GM11168 (cell line): ENCODE results near the gene ADO.

Experiments
- in situ Hi-C: fragments of 300-500 bp; cut with MboI; formaldehyde crosslinking; loops from one replicate; pipeline ENCODE4 v1.12.0; 2022; ENCODE audit warnings: low sequenced_read_pairs; ENCODE audit not compliant: unreplicated experiment

The ADO gene

GRCh38 chr10:62790571-62790970 lies 13.9 kb upstream of the ADO start:
- in situ Hi-C loops = no loop called here

- in situ Hi-C loops = no loop called here
These were observed 12.3 kb upstream of the ADO start for GRCh38 chr10:62792261-62792660.

DNA sequence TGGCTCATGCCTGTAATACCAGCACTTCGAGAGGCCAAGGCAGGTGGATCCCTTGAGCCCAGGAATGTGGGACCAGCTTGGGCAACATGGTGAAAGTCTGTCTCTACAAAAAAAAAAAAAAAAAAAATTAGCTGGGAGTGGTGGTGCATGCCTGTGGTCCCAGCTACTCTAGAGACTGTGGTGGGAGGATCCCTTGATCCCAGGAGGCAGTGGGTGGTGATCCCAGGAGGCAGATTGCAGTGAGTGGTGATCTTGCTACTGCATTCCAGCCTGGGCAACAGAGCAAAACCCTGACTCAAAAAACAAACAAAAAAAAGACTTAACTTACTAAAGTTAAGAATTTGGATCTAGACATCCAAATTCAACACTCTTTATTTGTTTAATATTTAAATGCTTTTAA lies 10.2 kb upstream of the ADO start:
- in situ Hi-C loops = no loop called here

DNA sequence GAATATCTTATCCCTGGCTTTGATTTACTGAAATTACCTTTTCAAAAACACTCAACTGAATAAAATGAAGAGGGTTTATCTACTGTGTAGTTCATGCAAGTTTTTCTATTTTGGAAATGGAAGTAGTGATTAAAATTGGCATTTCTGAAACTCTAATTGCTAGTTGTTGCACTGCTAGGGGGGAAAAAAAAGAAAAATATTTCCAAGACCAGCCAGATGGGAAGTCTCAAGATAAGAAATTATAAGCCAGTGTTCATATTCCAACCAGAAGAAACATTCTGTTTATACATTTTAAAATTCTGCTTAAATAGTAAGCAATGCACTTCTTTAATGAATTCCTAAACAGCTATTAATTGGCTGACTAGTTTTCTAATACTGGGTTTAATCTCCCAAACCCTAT lies 9.4 kb upstream of the ADO start:
- in situ Hi-C loops = no loop called here

GRCh38 chr10:62795762-62796161 lies 8.8 kb upstream of the ADO start:
- in situ Hi-C loops = no loop called here

- in situ Hi-C loops = no loop called here
These were observed 7.6 kb upstream of the ADO start for GRCh38 chr10:62796896-62797295.

- in situ Hi-C loops = no loop called here
These were observed 2.6 kb upstream of the ADO start for GRCh38 chr10:62801871-62802270.

DNA sequence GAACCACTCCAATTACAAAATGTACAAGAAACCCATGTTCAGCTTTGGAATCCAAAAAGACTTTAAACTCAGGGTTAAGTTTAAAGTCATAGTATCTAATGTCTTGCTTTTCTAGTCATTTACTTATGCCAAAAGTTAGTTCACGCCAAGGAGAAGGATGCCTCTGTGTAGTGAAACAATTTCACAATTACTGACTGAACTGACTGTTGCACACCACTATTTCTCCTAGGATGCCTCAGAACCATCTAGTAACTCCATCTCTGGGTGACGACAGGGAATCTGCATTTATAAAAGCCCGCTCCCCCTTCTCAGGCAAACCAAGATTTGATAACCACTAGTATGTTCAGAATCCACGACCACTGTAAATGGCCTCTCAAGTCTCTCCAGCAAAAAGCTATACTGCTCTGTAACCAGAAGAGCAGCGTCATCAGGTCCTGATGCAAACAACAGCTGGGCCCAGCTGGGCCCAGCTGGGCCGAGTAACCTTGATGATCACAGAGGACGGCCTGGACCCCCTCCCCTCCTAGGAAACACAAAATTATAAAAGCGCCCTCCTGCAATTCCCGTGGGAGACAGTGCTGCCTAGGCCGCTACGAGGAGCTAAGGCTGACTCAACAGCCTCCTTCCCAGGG lies 680 bp upstream of the ADO start:
- in situ Hi-C loops = no loop called here

GRCh38 chr10:62805231-62806099 lies 945 bp downstream of the ADO start:
- in situ Hi-C loops = no loop called here

- in situ Hi-C loops = no loop called here
These were observed 1.7 kb downstream of the ADO start for GRCh38 chr10:62806251-62806650.

DNA sequence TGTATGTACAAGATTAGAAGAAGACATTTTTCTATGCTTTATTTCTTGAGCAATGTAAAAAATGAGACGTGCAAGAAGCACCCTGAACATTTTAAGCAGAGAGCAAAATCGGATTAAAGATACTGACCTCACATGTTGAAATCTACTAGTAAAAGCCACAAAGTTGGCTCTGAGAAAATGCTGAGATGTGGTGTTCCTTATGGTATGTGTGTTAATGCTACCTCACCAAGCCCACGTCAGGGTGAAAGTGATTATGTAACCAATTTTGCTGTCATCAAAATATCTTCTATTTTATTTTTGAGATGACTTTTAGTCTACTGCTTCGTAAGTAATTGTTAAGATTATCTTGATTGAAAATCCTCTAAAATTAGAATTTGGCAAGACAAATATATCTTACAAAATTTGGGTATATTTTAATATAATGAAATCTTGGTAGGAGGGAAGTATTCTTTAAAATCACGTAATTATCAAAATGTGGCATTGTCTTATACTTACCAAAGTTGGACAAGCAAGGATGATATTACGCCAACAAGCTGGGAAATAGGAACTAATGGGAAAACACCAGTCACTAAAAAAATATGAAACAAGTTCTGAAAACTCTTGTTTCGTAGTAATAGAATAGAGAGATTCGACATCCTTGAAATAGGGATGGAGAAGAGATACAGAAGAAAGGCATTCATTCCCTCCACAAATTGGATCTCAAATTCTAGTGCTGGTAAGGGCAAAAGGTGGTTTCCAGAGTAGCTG lies 5.8 kb downstream of the ADO start:
- in situ Hi-C loops = loop anchor here (5.0 kb wide), 1 partner anchor 193 kb away; no protein-coding TSS in a partner anchor

GRCh38 chr10:62811159-62811875 lies 6.8 kb downstream of the ADO start:
- in situ Hi-C loops = loop anchor here (5.0 kb wide), 1 partner anchor 194 kb away; no protein-coding TSS in a partner anchor

DNA sequence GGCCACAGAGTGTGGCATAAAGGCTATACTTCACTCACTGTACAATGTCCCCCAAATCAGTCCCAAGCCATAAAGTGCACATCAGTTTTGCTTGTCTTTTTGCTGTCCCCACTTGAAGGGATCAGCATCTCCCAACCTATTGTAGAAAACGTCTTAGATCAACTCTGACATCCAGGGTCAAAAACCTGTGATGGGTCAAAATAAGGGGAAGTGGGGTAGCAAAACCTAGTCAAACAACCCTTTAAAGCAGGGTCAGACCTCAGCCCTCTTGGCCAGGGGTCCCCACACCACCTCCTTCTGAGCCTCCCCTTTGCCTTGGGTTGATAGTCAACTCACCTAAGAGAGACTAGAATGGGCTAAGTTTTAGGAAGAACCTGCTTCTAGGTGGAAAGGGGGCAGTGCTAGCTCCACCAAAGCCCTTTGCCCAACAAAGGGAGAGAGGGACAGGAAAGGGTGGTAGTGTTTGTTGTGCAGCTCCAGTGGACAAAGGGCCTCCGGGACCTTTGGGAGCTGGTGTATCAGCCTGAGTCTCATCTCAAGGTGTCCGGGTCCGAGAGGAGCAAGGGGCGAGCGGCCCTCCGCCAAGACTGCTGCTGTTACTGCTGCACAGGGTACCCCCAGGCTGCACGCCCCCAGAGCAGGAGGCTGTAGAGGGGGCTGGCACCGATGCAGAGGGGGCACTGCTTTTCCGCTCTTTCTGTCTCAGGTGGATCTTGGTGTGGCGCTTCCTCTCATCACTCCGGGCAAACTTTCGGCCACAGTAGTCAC lies 8.3 kb downstream of the ADO start:
- in situ Hi-C loops = loop anchor here (5.0 kb wide), 1 partner anchor 196 kb away; no protein-coding TSS in a partner anchor

GRCh38 chr10:62813453-62813852 lies 8.9 kb downstream of the ADO start:
- in situ Hi-C loops = loop anchor here (5.0 kb wide), 1 partner anchor 196 kb away; no protein-coding TSS in a partner anchor

- in situ Hi-C loops = loop anchor here (5.0 kb wide), 1 partner anchor 197 kb away; no protein-coding TSS in a partner anchor
These were observed 9.5 kb downstream of the ADO start for GRCh38 chr10:62813981-62814380.

DNA sequence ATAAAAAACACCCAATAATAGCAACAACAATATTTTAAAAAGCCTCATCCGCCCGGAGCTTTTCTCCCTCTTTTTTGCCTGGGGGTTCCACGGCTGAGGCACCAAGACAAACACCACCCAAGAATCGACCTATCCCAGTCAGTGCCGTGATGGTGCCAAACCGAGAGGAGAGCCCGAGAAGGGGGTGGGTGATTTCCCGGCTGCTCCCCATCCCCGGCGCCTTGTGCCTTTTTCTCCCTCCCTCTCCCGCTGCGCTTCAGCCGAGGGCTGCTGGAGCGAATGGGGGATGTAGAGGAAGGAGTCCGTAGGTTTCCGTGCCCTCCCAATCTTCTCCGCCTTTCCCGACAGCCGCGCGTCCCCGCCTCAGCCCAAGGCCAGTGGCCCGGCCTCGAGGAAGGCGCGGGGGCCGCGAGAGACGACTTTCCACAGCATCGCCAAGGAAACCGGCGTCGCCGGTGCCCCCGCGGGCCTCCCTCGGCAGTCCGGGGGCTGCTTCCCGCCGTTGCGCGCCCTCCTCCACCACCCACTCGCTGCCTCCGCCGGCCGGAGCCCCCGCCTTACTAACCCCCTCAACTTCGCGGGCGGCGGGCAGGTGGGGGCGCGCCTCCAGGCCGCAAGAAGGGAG lies 10.3 kb downstream of the ADO start:
- in situ Hi-C loops = loop anchor here (5.0 kb wide), 1 partner anchor 198 kb away; no protein-coding TSS in a partner anchor

DNA sequence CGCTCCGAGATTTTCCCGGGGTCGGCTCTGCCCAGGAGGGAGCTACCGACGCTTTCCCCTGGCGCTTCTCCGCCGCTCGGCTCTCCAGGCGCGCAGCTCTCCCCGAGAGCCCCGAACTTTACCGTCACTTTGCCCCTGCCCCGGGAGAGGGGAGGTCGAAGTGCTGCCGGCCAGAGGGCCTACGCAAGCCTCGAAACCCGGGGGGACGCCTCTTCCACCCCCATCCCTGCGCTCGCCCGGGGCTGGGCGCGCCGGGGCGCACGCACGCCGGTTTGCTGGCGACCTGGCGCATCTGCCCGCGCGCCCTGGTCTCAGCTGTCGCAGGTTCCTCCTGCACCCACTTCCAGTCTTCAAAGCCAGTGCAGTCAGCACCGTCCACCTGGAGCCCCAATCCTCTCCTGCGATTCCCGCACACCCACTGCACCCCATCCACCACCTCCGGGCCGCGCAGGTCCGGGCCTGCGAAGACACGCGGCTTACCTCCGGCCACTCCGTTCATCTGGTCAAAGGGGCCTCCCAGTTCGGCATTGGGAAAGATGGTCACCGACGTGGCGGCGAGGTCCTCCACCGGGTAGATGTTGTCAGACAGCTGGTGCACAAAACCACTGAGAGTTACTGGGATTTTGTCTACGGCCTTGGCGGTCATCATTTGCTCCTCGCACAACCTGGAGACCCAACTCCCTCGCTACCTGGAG lies 11.0 kb downstream of the ADO start:
- in situ Hi-C loops = no loop called here

- in situ Hi-C loops = no loop called here
These were observed 11.5 kb downstream of the ADO start for GRCh38 chr10:62816076-62816330.
